ENCODE data around the gene ZNF407. TPM values are rescaled to one million over a fixed set of nuclear protein-coding genes. Genes with fewer than 3 reads are reported as not detected.
A peak's percentile ranks its signal among the peaks of the same experiment; 100 is the strongest.

The ZNF407 gene
- total and polyA plus RNA-seq, 2 donors from 2014 or later = 2.5 to 17.8 TPM

DNA sequence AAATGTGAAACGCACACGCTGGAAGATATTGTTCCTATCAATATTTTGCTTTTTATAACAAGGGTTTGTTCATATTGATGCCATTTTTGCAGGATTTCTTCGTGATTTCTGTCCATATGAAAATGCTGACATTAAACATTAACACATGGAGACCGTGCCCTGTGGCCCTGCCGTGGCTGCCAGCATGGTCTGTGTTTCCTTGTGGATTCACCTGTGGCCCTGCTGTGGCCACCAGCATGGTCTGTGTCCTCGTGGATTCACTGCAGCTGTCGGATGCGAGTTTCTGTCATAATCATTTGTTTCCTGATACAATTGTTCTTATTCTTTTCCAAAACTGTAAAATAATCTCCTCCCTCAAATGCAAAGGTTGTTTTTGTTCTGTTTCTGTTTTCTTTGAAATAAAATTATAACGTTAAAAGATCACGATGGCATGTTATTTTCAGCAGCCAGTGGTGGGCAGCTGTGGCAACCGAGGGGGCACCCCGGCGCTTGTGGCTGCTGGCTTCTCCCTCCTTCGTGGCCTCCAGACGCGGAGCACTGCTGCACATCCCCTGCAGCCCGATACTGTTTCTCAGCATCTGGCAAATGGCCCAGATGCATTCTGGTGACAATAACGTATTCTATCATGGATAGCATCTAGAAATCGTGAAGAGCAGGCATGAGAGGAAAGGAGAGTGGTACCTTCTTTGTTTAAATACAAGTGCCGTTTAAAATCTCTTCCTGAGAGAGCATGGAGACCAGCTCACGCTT lies 467.8 kb downstream of the ZNF407 start:
- H3K9ac ChIP-seq (ENCODE audit: low read length in 3 of 3) = no peak overlapping the region
- no peaks in the 10 kb centered on the region for H3K36me3 ChIP-seq (ENCODE audit: control insufficient read depth in 2 of 3, insufficient read depth in 3 of 3, low read length in 3 of 3)
- DNase-seq = peak in 1 of 5 donors; percentile 24
- H3K9me3 ChIP-seq (ENCODE audit: control insufficient read depth in 2 of 3, insufficient read depth in 1 of 3, low read length in 3 of 3) = no peaks in the 10 kb centered on the region
- intact Hi-C loops (cut with DNase I) = no loop called here
- H3K27me3 ChIP-seq (ENCODE audit: control insufficient read depth, insufficient read depth, low read length) = no peaks in the 10 kb centered on the region
- H3K4me3 ChIP-seq (ENCODE audit: low read length in 3 of 3) = no peak overlapping the region
- no peak for FAIRE-seq
- TF ChIP-seq, protein P1, sequence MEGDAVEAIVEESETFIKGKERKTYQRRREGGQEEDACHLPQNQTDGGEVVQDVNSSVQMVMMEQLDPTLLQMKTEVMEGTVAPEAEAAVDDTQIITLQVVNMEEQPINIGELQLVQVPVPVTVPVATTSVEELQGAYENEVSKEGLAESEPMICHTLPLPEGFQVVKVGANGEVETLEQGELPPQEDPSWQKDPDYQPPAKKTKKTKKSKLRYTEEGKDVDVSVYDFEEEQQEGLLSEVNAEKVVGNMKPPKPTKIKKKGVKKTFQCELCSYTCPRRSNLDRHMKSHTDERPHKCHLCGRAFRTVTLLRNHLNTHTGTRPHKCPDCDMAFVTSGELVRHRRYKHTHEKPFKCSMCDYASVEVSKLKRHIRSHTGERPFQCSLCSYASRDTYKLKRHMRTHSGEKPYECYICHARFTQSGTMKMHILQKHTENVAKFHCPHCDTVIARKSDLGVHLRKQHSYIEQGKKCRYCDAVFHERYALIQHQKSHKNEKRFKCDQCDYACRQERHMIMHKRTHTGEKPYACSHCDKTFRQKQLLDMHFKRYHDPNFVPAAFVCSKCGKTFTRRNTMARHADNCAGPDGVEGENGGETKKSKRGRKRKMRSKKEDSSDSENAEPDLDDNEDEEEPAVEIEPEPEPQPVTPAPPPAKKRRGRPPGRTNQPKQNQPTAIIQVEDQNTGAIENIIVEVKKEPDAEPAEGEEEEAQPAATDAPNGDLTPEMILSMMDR (IDR thresholded peaks at IDR 0.05; ENCODE audit: borderline replicate concordance, extremely low read depth, insufficient read depth) = no peak
- no peak overlapping the region for H3K27ac ChIP-seq (ENCODE audit: low read depth in 2 of 2, low read length in 2 of 2)
- no peaks in the 10 kb centered on the region for H3K4me1 ChIP-seq (ENCODE audit: control insufficient read depth in 2 of 3, insufficient read depth in 2 of 3, low read depth in 1 of 3, low read length in 3 of 3)

DNA sequence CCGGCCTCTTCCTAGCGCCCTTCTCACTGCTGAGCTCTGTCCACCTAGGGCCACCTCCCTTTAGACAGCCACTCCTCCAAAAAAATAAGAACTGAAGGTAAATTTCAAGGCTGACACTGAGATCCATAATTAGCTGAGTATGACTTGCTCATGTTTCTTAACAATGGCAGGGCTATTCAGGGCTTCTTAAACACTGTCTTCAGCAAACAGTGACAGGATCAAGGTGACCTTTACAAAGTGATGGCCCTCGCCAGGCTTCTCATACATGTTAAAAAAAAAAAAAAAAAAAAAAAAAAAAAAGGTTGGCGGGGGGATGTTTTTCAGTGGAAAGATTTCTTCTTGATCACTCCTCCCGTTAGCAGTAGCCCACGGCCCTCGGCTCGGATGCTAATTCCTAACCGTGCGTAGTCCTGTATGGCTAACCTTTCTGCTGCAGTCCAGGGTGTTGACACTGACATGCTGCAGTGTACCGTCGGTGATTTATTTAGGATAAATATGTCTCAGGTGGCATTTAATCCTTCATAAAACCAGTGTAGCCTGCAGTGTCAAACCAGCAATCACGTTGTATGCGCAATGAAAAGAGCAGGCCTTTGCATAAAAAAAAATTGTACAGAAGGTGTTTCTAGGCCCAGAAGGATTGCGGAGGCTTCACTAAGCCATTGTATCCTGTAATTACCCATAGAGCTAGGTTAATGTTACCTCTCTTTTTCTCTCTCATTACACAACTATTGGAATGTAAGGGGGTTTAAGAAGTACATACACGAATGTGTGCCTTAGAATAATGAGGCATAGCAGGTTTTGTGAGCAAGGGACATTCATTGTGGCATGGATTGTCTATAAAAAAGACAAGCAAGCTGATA lies 468.6 kb downstream of the ZNF407 start:
- intact Hi-C loops (cut with DNase I) = no loop called here
- no peak overlapping the region for H3K9ac ChIP-seq (ENCODE audit: low read length in 3 of 3)
- H3K9me3 ChIP-seq (ENCODE audit: control insufficient read depth in 2 of 3, insufficient read depth in 1 of 3, low read length in 3 of 3) = no peaks in the 10 kb centered on the region
- FAIRE-seq (no peak), DNase-seq (peak in 1 of 5 donors; percentile 28)
- H3K27ac ChIP-seq (ENCODE audit: low read depth in 2 of 2, low read length in 2 of 2) = no peak overlapping the region
- H3K36me3 ChIP-seq (ENCODE audit: control insufficient read depth in 2 of 3, insufficient read depth in 3 of 3, low read length in 3 of 3) = no peaks in the 10 kb centered on the region
- no peaks in the 10 kb centered on the region for H3K27me3 ChIP-seq (ENCODE audit: control insufficient read depth, insufficient read depth, low read length)
- no peaks in the 10 kb centered on the region for H3K4me1 ChIP-seq (ENCODE audit: control insufficient read depth in 2 of 3, insufficient read depth in 2 of 3, low read depth in 1 of 3, low read length in 3 of 3)
- TF ChIP-seq, protein P1 (IDR thresholded peaks at IDR 0.05; ENCODE audit: borderline replicate concordance, extremely low read depth, insufficient read depth) = no peak
- H3K4me3 ChIP-seq (ENCODE audit: low read length in 3 of 3) = no peak overlapping the region

DNA sequence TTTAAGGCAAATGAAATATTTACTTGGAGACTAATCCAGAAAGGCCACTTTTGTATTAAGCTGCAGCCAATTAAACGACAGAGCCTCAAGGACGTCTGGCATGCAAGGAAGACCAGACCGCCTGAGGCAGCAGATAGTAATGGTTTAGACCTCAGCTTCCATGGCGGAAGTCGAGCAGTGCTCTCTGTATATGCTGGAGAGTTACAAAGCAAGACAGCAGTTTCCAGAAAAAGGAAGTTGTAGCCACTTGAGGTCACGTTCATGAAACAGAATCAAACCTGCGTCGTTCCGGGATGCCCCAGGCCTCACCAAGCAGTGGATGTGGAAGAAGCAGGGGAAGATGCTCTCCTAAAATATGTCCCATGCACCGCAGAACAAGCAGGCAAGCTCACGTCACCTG lies 469.3 kb downstream of the ZNF407 start:
- no peak overlapping the region for H3K9ac ChIP-seq (ENCODE audit: low read length in 3 of 3)
- H3K4me3 ChIP-seq (ENCODE audit: low read length in 3 of 3) = no peak overlapping the region
- H3K4me1 ChIP-seq (ENCODE audit: control insufficient read depth in 2 of 3, insufficient read depth in 2 of 3, low read depth in 1 of 3, low read length in 3 of 3) = no peaks in the 10 kb centered on the region
- intact Hi-C loops (cut with DNase I) = no loop called here
- DNase-seq = peak in 1 of 5 donors; percentile 9
- TF ChIP-seq, protein P1 (IDR thresholded peaks at IDR 0.05; ENCODE audit: borderline replicate concordance, extremely low read depth, insufficient read depth) = no peak
- no peak for FAIRE-seq
- no peaks in the 10 kb centered on the region for H3K36me3 ChIP-seq (ENCODE audit: control insufficient read depth in 2 of 3, insufficient read depth in 3 of 3, low read length in 3 of 3)
- no peaks in the 10 kb centered on the region for H3K27me3 ChIP-seq (ENCODE audit: control insufficient read depth, insufficient read depth, low read length)
- H3K27ac ChIP-seq (ENCODE audit: low read depth in 2 of 2, low read length in 2 of 2) = no peak overlapping the region
- no peaks in the 10 kb centered on the region for H3K9me3 ChIP-seq (ENCODE audit: control insufficient read depth in 2 of 3, insufficient read depth in 1 of 3, low read length in 3 of 3)
